ENCODE results near the gene FHOD3.

- TF ChIP-seq POLR2A (IDR thresholded peaks at IDR 0.05) = no peak
- TF ChIP-seq, protein P1, sequence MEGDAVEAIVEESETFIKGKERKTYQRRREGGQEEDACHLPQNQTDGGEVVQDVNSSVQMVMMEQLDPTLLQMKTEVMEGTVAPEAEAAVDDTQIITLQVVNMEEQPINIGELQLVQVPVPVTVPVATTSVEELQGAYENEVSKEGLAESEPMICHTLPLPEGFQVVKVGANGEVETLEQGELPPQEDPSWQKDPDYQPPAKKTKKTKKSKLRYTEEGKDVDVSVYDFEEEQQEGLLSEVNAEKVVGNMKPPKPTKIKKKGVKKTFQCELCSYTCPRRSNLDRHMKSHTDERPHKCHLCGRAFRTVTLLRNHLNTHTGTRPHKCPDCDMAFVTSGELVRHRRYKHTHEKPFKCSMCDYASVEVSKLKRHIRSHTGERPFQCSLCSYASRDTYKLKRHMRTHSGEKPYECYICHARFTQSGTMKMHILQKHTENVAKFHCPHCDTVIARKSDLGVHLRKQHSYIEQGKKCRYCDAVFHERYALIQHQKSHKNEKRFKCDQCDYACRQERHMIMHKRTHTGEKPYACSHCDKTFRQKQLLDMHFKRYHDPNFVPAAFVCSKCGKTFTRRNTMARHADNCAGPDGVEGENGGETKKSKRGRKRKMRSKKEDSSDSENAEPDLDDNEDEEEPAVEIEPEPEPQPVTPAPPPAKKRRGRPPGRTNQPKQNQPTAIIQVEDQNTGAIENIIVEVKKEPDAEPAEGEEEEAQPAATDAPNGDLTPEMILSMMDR (IDR thresholded peaks at IDR 0.05) = no peak
Observed at GRCh38 chr18:36264283-36264682, 33.2 kb upstream of the FHOD3 start.

Measured in uterus (tissue), 2 donors.